Mesenchymal stem cell (in vitro differentiated cells and primary cell): Measurements from ENCODE around the gene DPP6.
"Not testable (repeated sequence)": the region's sequence is repeated elsewhere in the genome, so short reads cannot be mapped to it uniquely, and the experiment has no call there.

Experiments used
- DNase-seq: peaks from one replicate; pipeline ENCODE4 v3.0.0-alpha.2; 2013
- H2AFZ ChIP-seq: one replicate; pipeline ENCODE4 v1.6.1; 2013; ENCODE audit warnings: low read depth, mild to moderate bottlenecking, control low read depth, inconsistent platforms, low read length, moderate library complexity
- H2AK5ac ChIP-seq: 2 replicates; pipeline ENCODE4 v1.6.1; 2013; ENCODE audit warnings: low read length, moderate library complexity, mild to moderate bottlenecking, inconsistent platforms; ENCODE audit not compliant: severe bottlenecking
- H2BK120ac ChIP-seq: one replicate; pipeline ENCODE4 v1.6.1; 2013; ENCODE audit warnings: low read depth, mild to moderate bottlenecking, inconsistent platforms, low read length, moderate library complexity
- H2BK12ac ChIP-seq, 2 experiments: one replicate each; pipeline ENCODE4 v1.6.1; 2013; ENCODE audit warnings: inconsistent platforms in 2 of 2, low read length in 2 of 2, mild to moderate bottlenecking in 2 of 2, moderate library complexity in 2 of 2, control low read depth in 1 of 2
- H2BK15ac ChIP-seq: one replicate; pipeline ENCODE4 v1.6.1; 2013; ENCODE audit warnings: mild to moderate bottlenecking, low read depth, inconsistent platforms; ENCODE audit not compliant: poor library complexity, severe bottlenecking
- H2BK5ac ChIP-seq: 2 replicates; pipeline ENCODE4 v1.6.1; 2013; ENCODE audit warnings: low read depth, mild to moderate bottlenecking, low read length, control low read depth, inconsistent platforms; ENCODE audit not compliant: poor library complexity, severe bottlenecking
- H3K14ac ChIP-seq, 2 experiments: one replicate each; pipeline ENCODE4 v1.6.1; 2013; ENCODE audit warnings: inconsistent platforms in 2 of 2, low read length in 2 of 2, control low read depth in 1 of 2, mild to moderate bottlenecking in 1 of 2, moderate library complexity in 1 of 2
- H3K18ac ChIP-seq, 2 experiments: one replicate each; pipeline ENCODE4 v1.6.1; 2013; ENCODE audit warnings: inconsistent platforms in 2 of 2, low read length in 2 of 2, control low read depth in 1 of 2, low read depth in 1 of 2, mild to moderate bottlenecking in 1 of 2
- H3K23ac ChIP-seq, 2 experiments: one replicate each; pipeline ENCODE4 v1.6.1; 2013; ENCODE audit warnings: inconsistent platforms in 2 of 2, low read length in 2 of 2, mild to moderate bottlenecking in 2 of 2, moderate library complexity in 2 of 2, control low read depth in 1 of 2
- H3K27ac ChIP-seq: 2 replicates; pipeline ENCODE4 v1.5.1; 2013; ENCODE audit warnings: mild to moderate bottlenecking, moderate library complexity, low read length, control low read depth, inconsistent platforms; ENCODE audit not compliant: poor library complexity, severe bottlenecking
- H3K27me3 ChIP-seq, 2 experiments: 2 replicates each; pipeline versions ENCODE4 v1.6.1 to v1.7.0; 2013; ENCODE audit warnings: low read length in 2 of 2, mild to moderate bottlenecking in 2 of 2, moderate library complexity in 2 of 2, control low read depth in 1 of 2, inconsistent platforms in 1 of 2; ENCODE audit not compliant: control insufficient read depth in 1 of 2, insufficient read depth in 1 of 2
- H3K36me3 ChIP-seq, 2 experiments: 2 replicates each; pipeline versions ENCODE4 v1.6.1 to v1.7.0; 2013; ENCODE audit warnings: low read length in 2 of 2, control low read depth in 1 of 2, inconsistent platforms in 1 of 2, low read depth in 1 of 2, mild to moderate bottlenecking in 1 of 2; ENCODE audit not compliant: insufficient read depth in 2 of 2, control insufficient read depth in 1 of 2
- H3K4ac ChIP-seq, 2 experiments: one replicate each; pipeline ENCODE4 v1.6.1; 2013; ENCODE audit warnings: inconsistent platforms in 2 of 2, low read length in 2 of 2, mild to moderate bottlenecking in 2 of 2, moderate library complexity in 2 of 2, control low read depth in 1 of 2, low read depth in 1 of 2
- H3K4me1 ChIP-seq: 2 replicates; pipeline ENCODE4 v1.6.1; 2013; ENCODE audit warnings: low read depth, low read length, control low read depth; ENCODE audit not compliant: control insufficient read depth, insufficient read depth
- H3K4me2 ChIP-seq: 2 replicates; pipeline ENCODE4 v1.6.1; 2013; ENCODE audit warnings: low read length, mild to moderate bottlenecking, inconsistent platforms; ENCODE audit not compliant: poor library complexity, severe bottlenecking
- H3K4me3 ChIP-seq, 2 experiments: 2 replicates each; pipeline versions ENCODE4 v1.5.1 to v1.7.0; 2013; ENCODE audit warnings: low read length in 2 of 2, mild to moderate bottlenecking in 2 of 2, control low read depth in 1 of 2, low read depth in 1 of 2; ENCODE audit not compliant: insufficient read depth in 1 of 2
- H3K79me1 ChIP-seq: replicated peaks from 2 replicates; pipeline ENCODE4 v1.6.1; 2013; ENCODE audit warnings: mild to moderate bottlenecking, control low read depth, low read length, inconsistent platforms; ENCODE audit not compliant: poor library complexity, severe bottlenecking
- H3K9ac ChIP-seq: 2 replicates; pipeline ENCODE4 v1.7.0; 2013; ENCODE audit warnings: mild to moderate bottlenecking, low read length, moderate library complexity
- H3K9me3 ChIP-seq: 2 replicates; pipeline ENCODE4 v1.7.0; 2013; ENCODE audit warnings: mild to moderate bottlenecking, low read length; ENCODE audit not compliant: control insufficient read depth
- H4K8ac ChIP-seq: one replicate; pipeline ENCODE4 v1.6.1; 2013; ENCODE audit warnings: inconsistent platforms, mild to moderate bottlenecking, low read length, moderate library complexity
- H4K91ac ChIP-seq: one replicate; pipeline ENCODE4 v1.6.1; 2013; ENCODE audit warnings: mild to moderate bottlenecking, low read length, inconsistent platforms
- WGBS: methylation state at CpG from one replicate; pipeline ENCODE4 v1.1.7; 2013; ENCODE audit warnings: mixed read lengths; 5-methylcytosine and 5-hydroxymethylcytosine counted together

The DPP6 gene

GRCh38 chr7:154060551-154060950, 8.4 kb downstream of the DPP6 start:
- not testable (repeated sequence) for H3K4ac ChIP-seq, H2BK5ac ChIP-seq, H3K9ac ChIP-seq, H2AK5ac ChIP-seq, DNase-seq, H3K79me1 ChIP-seq, H3K27ac ChIP-seq, H2BK12ac ChIP-seq, H3K4me3 ChIP-seq, H2AFZ ChIP-seq, H3K23ac ChIP-seq, H3K9me3 ChIP-seq, H3K4me1 ChIP-seq, H4K8ac ChIP-seq, H2BK15ac ChIP-seq, H3K4me2 ChIP-seq, H3K14ac ChIP-seq, H3K27me3 ChIP-seq, H2BK120ac ChIP-seq, H4K91ac ChIP-seq, H3K36me3 ChIP-seq, H3K18ac ChIP-seq
- 81% methylated on average over 6 of the region's 15 CpGs for WGBS

- not testable (repeated sequence) for H2AK5ac ChIP-seq, H2BK120ac ChIP-seq, H3K14ac ChIP-seq, H3K4me2 ChIP-seq, H3K9me3 ChIP-seq, H3K23ac ChIP-seq, H4K91ac ChIP-seq, H3K27me3 ChIP-seq, H3K4me1 ChIP-seq, H3K4me3 ChIP-seq, H3K4ac ChIP-seq, H4K8ac ChIP-seq, H3K9ac ChIP-seq, DNase-seq, H3K79me1 ChIP-seq, H2BK15ac ChIP-seq, H2BK5ac ChIP-seq, H2BK12ac ChIP-seq, H3K18ac ChIP-seq, H3K36me3 ChIP-seq, H2AFZ ChIP-seq, H3K27ac ChIP-seq
- no CpG with 5 or more reads among the region's 4 CpGs for WGBS
These were observed 19.6 kb downstream of the DPP6 start for GRCh38 chr7:154071833-154072232.

DNA sequence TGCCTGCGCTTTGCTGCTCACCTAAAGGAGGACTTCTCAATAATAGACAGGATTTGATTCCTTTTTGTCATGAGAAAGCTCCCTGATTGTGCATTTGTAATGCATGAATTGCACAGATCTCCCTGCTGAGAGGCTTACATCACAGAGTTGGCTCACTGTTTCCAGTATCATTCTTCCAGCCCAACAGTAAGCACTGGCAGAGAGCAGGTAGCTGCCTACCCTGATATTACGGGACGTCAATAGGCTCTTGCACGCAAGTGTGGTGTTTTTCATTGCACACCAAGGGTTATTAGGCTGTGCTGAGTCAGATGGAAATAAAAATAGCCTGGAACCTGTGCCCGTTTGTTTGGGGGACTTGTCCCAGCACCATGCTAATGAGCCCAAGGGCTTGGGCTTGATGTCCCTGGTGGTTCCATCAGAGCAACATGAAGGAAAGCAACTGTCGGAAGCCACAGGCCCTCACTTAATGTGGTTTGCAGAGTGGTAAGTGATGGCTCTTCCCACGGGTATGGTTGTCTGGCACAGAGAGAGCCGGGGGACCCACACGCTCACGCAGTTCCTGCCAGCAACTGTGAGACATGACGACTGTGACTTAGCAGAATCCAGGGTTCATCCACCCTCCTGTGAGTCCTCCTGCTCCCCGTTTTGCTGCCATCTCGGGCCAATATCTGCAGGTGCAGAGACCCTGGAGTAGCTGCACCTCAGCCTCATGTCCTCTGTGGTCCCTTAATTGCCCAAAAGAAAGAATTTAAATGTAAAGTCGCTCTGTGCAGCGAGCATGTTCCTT, 20.4 kb downstream of the DPP6 start:
- not testable (repeated sequence) for H3K4me3 ChIP-seq, H2AFZ ChIP-seq, H3K4ac ChIP-seq, H3K4me1 ChIP-seq, H2BK5ac ChIP-seq, H2BK15ac ChIP-seq, H3K9ac ChIP-seq, H2BK12ac ChIP-seq, H3K36me3 ChIP-seq, H3K14ac ChIP-seq, H3K23ac ChIP-seq, H2AK5ac ChIP-seq, DNase-seq, H3K27ac ChIP-seq, H3K79me1 ChIP-seq, H4K8ac ChIP-seq, H3K18ac ChIP-seq, H4K91ac ChIP-seq, H3K9me3 ChIP-seq, H3K4me2 ChIP-seq, H2BK120ac ChIP-seq, H3K27me3 ChIP-seq
- WGBS, result 75% methylated on average over 15 of the region's 15 CpGs

- H4K8ac ChIP-seq, H3K27me3 ChIP-seq, H3K36me3 ChIP-seq, H3K23ac ChIP-seq, H2BK12ac ChIP-seq, H3K4me2 ChIP-seq, H3K9me3 ChIP-seq, H3K14ac ChIP-seq, H2AFZ ChIP-seq, H2BK120ac ChIP-seq, H3K4ac ChIP-seq, H3K9ac ChIP-seq, H2BK5ac ChIP-seq, H3K18ac ChIP-seq, H3K4me3 ChIP-seq, H4K91ac ChIP-seq, H3K4me1 ChIP-seq, H3K79me1 ChIP-seq, H3K27ac ChIP-seq, DNase-seq, H2BK15ac ChIP-seq, H2AK5ac ChIP-seq: not testable (repeated sequence)
- WGBS, result 90% methylated on average over 2 of the region's 2 CpGs
These were observed 26.3 kb downstream of the DPP6 start for GRCh38 chr7:154078523-154078922.
